Fibroblast of peridontal ligament (primary cell): ENCODE measurements around the gene PDP2.

ENCODE experiments used
- DNase-seq: peaks from one replicate; pipeline ENCODE4 v3.0.0-alpha.2; 2010; ENCODE audit errors: extremely low read depth

PDP2 gene

GRCh38 chr16:66903544-66904427, 23.5 kb downstream of the PDP2 start:
- no peak for DNase-seq

DNA sequence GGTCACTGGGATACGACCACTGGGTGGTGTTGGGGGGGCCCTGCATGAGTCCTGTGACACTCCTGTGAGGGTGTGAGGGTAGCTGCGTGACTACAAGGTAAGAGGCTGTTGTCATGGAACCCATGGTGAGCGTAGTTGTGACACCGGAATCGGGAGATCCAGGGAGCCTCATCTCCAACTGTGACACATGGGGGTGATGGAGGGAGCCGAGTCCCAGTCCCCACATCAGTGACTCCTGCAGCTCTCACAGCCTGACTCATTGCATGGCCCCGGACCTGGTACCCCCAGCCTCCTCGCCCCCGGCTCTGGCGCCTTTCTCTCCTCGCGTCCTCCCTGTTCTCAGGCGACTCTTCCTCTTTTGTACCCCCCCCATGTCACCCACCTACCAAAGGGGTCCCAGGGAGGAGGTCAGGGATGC, 24.1 kb downstream of the PDP2 start:
- no peak for DNase-seq

DNA sequence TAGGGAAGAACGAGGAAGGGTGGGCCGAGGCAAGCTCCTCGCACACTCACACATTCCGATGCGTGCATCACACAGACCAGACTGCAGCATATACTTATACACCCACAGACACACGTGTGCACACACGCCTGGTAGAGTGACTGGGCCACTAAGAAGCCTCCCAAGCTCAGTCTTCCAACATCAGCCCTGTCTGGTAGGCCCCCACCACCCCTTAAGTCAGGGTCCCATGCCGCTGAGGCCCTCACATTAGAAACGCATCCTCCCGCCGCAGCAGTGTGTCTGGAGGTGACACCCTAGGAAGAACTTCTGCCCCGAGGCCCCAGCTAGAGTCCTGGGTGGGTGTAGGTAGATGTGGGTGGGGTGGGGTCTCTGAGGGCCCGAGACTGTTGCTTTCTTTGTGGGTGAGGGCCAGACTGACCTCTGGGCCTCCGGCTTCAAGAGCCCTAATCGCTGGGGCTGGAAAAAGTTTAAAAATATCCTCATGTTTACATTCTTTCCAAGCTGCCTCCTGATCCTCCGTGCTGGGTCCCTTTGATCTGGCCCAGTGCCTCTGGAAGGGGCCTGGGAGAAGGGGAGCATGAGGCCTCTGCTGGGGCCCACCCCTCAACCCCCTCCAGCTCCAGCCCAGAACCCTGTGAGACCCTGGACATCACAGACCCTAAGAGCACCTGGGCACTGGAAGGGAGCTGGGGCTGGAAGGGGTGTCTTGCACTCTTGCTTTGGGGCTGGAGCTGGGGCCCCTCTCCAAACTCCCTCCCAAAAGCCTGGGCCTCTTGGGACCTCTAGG, 24.7 kb downstream of the PDP2 start:
- DNase-seq: peak; percentile 33

DNA sequence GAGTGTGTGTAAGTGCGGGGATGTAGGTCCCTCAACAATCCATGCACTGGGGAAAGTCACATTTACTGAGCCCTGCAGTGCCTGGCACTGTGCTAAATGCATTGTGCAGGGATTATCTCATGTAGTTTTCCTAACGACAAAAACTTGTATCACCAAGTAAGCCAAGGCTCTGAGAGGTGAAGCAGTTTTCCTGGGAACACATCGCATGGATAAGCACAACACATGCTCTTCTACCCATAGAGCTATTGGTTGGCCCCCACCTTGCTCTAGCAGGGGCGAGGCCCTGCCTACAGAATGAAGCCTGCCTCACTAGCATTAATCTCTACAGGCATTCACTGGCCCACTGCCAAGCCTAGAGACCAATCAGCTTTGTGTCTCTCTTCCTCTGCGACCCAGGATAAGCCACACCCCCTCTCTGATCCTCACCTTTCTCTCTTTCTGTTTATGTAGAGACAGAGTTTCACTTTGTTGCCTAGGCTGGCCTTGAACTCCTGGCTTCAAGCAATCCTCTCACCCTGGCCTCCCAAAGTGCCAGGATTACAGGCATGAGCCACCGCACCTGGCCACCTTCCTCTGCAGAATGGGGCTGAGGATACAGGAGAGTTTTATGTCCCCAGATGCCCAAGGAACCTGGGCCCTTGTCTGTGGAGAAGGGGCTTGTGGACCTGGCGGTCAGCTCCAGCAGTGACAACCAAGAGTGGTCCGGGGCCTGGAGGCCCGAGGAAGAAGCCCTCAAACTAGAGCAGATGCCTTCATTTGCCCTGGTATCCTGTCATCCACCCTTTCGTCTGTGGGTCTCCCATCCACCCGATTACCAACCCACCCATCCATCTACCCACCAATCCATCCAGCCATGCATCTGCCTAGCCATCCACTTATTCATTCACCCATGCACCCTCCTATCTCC, 25.6 kb downstream of the PDP2 start:
- no peak for DNase-seq

- DNase-seq: no peak
Observed at GRCh38 chr16:66906916-66907836, 26.9 kb downstream of the PDP2 start.

GRCh38 chr16:66908116-66908515, 27.8 kb downstream of the PDP2 start:
- no peak for DNase-seq

DNA sequence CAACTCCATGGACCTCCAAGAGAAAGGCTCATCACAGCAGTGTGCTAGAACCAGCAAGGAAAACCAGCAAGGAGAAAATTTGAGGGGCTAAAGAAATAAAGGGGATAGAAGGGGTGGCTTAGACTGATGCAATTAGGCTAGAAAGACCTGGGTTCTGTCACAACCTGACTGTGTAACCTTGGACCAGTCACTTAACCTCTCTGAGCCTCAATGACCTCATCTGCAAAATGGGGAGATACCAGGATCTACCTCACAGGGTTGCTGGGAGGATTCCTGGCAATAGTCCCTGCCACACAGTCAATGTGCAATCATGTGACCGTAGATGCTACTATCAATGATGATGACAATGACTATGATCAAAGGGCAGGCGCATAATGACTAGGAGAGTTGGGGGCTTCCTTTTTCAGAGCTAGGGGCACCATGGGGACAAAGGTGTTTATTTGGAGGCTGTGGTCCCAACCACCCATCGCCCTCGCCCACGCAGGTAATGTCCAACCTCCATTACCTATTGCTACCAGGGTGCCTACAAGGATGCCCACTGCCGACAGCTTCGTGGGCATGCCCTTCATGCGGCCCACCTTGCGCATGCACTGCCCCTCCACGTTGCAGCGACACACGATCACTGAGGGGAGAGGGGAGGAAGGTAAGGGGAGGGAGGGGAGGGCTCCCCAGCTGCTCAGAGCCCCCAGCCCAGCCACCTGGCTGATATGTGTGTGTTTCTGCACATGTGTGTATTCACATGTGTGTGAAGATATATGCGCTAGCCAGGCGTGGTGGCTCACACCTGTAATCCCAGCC, 28.6 kb downstream of the PDP2 start:
- no peak for DNase-seq

DNA sequence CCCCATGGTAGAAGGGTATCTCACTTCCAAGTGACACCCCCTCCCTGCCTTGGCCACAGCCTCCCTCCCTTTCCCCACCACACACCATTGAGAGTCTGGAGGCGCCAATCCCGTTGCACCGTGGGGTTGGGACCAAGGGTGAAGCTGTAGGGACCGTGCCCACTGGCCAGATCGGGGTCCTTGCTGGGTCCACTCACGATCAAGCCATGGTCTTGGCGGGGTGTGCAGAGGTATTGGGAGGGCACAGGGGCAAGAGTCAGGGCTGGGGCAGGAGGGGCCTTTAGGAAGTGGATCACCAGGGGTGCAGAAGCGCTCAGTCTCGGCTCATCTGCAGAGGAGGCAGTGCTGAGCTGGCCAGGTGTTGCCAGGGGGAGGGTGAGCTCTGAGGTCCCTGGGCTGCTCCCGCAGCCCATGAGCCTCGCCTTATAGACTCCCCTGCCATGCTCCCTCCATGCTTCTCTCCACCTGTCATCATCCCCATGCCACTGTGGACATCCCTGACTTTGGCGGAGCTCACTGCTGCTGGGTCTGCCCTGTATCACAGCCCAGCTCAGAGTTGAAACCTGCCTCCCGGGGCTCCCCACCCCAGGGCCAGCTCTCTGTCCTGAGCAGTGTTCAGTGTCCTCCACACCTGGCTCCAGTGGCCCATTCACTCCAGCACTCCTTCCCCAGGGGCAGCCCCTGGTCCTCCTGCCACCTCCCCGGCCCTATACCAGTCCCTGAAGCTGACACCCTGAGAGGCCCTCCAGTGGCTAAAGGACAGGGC, 30.0 kb downstream of the PDP2 start:
- no peak for DNase-seq

DNA sequence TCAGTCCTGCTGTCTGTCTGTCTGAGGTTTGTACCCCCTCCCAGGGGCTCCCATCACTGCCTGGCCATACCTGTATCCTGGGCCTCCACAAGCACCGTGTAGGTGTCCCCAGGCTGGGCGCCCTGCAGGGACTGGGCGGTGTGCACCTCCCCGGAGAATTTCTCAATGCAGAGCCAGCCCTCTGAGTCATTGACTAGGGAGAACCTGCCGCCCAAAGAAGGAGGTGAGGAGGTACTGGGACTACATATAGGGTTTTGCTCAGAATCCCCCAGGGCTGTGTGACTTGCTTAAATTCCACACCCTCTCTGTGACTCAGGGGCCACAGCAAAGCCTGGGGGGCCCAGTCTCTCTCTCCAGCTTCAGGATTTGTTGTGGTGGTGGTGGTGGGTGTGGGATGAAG, 30.8 kb downstream of the PDP2 start:
- no peak for DNase-seq

GRCh38 chr16:66911801-66912200, 31.5 kb downstream of the PDP2 start:
- no peak for DNase-seq

DNA sequence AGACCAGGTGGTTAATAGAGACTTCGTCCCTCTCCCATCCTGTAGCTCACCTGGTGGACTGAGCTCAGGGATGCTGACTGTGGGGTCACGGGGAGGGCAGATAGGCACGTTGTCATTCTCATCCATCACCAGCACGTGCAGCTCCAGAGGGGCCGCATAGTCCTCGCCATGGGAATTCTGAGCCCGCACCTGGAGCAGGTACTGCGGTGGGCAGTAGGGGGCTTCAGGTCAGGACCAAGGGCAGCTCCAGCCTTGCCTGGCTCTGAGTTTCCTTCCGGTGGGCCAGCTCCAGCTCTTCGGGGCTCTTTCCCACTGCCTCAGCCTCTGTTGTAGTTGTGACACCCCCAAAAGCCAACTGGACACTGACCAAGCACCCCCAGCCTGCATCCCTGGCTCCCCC, 32.8 kb downstream of the PDP2 start:
- DNase-seq: no peak

GRCh38 chr16:66913711-66914110, 33.4 kb downstream of the PDP2 start:
- DNase-seq: no peak

DNA sequence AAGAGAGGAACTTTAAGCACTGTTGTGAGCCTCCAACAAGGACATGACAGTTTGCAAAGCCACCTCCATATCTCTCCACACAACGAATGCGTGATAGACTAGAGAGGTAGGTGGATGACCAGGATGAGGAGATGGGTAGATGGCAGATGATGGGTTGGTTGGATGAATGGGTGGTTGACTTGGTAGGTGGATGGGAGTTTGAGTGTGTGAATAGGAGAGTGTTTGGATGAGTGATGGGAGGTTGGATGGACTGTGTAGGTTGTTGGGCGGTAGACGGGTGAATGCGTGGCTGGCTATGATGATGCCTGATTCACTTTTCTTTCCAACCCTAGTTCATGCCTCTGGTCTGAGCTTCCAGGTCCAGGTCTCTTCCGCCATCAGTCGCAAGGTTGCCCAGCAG, 34.2 kb downstream of the PDP2 start:
- DNase-seq: no peak

GRCh38 chr16:66915041-66915440, 34.7 kb downstream of the PDP2 start:
- no peak for DNase-seq

DNA sequence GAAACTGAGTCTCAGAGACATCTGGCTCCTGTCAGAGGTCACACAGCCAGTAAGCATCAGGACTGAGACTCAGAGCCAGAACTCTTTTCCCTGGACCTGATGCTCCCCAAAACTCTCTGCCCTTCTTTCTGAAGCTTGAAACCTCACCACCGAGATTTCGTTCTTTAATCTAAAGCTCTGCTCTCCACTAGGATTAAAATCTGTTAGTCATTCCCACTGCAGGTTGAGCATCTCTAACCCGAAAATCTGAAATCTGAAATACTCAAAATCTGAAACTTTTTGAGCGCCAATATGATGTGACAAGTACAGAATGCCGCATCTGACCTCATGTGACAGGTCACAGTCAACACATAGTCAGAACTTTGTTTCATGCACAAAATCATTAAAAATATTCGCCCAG, 36.2 kb downstream of the PDP2 start:
- DNase-seq: no peak

DNA sequence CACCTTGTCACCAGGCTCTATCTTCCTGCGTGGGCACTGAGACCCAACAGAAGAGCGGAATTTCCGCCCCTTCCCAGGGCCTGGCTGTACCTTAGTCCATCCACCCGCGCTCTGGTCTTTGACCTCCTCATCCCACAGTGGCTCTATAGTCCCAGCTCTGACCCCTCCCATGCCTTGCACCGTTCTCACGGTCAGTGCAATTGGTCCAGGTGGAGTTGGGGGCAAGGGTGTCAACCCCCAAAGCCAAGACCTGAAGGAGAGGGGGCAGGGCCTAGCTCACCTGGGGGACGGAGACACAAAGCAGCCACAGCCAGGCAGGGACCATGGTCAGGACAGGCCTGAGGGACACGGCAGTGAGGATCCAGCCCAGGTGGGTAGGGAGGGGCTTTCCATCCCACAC, 37.4 kb downstream of the PDP2 start:
- no peak for DNase-seq

- no peak for DNase-seq
Observed at GRCh38 chr16:66918355-66918754, 38.0 kb downstream of the PDP2 start.

GRCh38 chr16:66918803-66919568, 38.7 kb downstream of the PDP2 start, which contains the start of gene CDH16:
Gene CDH16 (minus strand): TSS chr16:66918885. CDS start chr16:66918065, 820 bp downstream.
- DNase-seq: no peak
